B cell (primary cell): ENCODE data around the gene CMPK1. TPM values are rescaled to one million over a fixed set of nuclear protein-coding genes. Genes with fewer than 3 reads are reported as not detected.

Source experiments
- ATAC-seq: fragments of 200-7000 bp; cut with Tn5 transposase; one replicate; pipeline ENCODE4 v1.10.0; 2021; ENCODE audit warnings: low read depth, mild to moderate bottlenecking, moderate number of reproducible peaks, moderate library complexity
- CTCF ChIA-PET: fragments of 350-600 bp; sonication (Branson Sonifier 250); formaldehyde crosslinking; loops from one replicate; lab custom pipeline; 2021; ENCODE audit warnings: antibody characterized with exemption, inconsistent platforms; lab: Charles Lee
- POLR2A ChIA-PET: fragments of 350-600 bp; sonication (Branson Sonifier 250); formaldehyde crosslinking; loops from one replicate; lab custom pipeline; 2021; ENCODE audit warnings: antibody characterized with exemption; lab: Charles Lee
- DNase-seq: peaks from one replicate; pipeline ENCODE4 v3.0.0; 2013
- H2AFZ ChIP-seq: 2 replicates; pipeline ENCODE4 v1.6.1; 2012; ENCODE audit warnings: mild to moderate bottlenecking, low read depth, low read length; ENCODE audit not compliant: insufficient read depth, poor library complexity, severe bottlenecking
- H3K27ac ChIP-seq, 2 donors: 1 replicate in 1 of 2; 2 replicates in 1 of 2; pipeline ENCODE4 v1.5.1; 2012 to 2013; ENCODE audit warnings: low read length in 2 of 2, mild to moderate bottlenecking in 2 of 2, moderate library complexity in 1 of 2
- H3K27me3 ChIP-seq, 4 experiments: fragments of 200-600 bp in 1 of 4; sonication (generic) in 1 of 4; replicated peaks in 1 of 4; 1 replicate in 2 of 4; 2 replicates in 2 of 4; pipeline versions ENCODE4 v1.6.1 to v1.7.0; 2013 to 2016; ENCODE audit warnings: low read length in 3 of 4, mild to moderate bottlenecking in 2 of 4, mixed read lengths in 1 of 4, moderate library complexity in 1 of 4; ENCODE audit not compliant: insufficient read depth in 4 of 4, control insufficient read depth in 3 of 4; ENCODE audit errors: control extremely low read depth in 1 of 4
- H3K36me3 ChIP-seq, 2 experiments: replicated peaks in 1 of 2; 1 replicate in 1 of 2; 2 replicates in 1 of 2; pipeline versions ENCODE4 v1.6.1 to v1.7.1; 2013; ENCODE audit warnings: low read length in 1 of 2; ENCODE audit not compliant: insufficient read depth in 2 of 2, control insufficient read depth in 1 of 2; ENCODE audit errors: control extremely low read depth in 1 of 2, extremely low read depth in 1 of 2
- H3K4me1 ChIP-seq, 2 donors: fragments of 200-600 bp in 1 of 2; sonication (generic) in 1 of 2; 1 replicate in 1 of 2; 2 replicates in 1 of 2; pipeline versions ENCODE4 v1.5.1 to v1.6.1; 2013 to 2017; ENCODE audit warnings: low read length in 2 of 2; ENCODE audit not compliant: control insufficient read depth in 2 of 2, insufficient read depth in 2 of 2
- H3K4me2 ChIP-seq: replicated peaks from 2 replicates; pipeline ENCODE3; 2012; ENCODE audit warnings: mild to moderate bottlenecking, low read depth, low read length; ENCODE audit not compliant: poor library complexity, severe bottlenecking
- H3K4me3 ChIP-seq, 5 experiments: fragments of 200-600 bp in 1 of 5; sonication (generic) in 1 of 5; 1 replicate in 3 of 5; 2 replicates in 2 of 5; pipeline versions ENCODE4 v1.5.1 to v1.7.0; 2011 to 2016; ENCODE audit warnings: low read length in 4 of 5, mild to moderate bottlenecking in 4 of 5, low read depth in 2 of 5, control low read depth in 1 of 5, moderate library complexity in 1 of 5; ENCODE audit not compliant: insufficient read depth in 1 of 5; ENCODE audit errors: control extremely low read depth in 1 of 5, extremely low read depth in 1 of 5
- H3K79me2 ChIP-seq: fragments of 200-600 bp; sonication (generic); one replicate; pipeline ENCODE4 v1.6.0; 2016; ENCODE audit warnings: low read length; ENCODE audit not compliant: control insufficient read depth, insufficient read depth
- H3K9ac ChIP-seq: fragments of 200-600 bp; sonication (generic); 2 replicates; pipeline ENCODE4 v1.6.1; 2017; ENCODE audit warnings: mild to moderate bottlenecking, low read length, moderate library complexity
- H3K9me3 ChIP-seq, 3 donors: one replicate each; pipeline versions ENCODE4 v1.6.1 to v1.7.1; 2013; ENCODE audit warnings: low read length in 2 of 3; ENCODE audit not compliant: control insufficient read depth in 2 of 3, insufficient read depth in 1 of 3; ENCODE audit errors: control extremely low read depth in 1 of 3
- H4K20me1 ChIP-seq: 2 replicates; pipeline ENCODE4 v1.6.0; 2012; ENCODE audit warnings: mild to moderate bottlenecking, low read length; ENCODE audit not compliant: insufficient read depth, control insufficient read depth, poor library complexity, severe bottlenecking
- H3K27ac Mint-ChIP-seq: one replicate; pipeline ENCODE4 v1.8.0; 2021; ENCODE audit warnings: mixed read lengths
- H3K27me3 Mint-ChIP-seq: one replicate; pipeline ENCODE4 v1.8.0; 2021; ENCODE audit warnings: mixed read lengths
- H3K4me1 Mint-ChIP-seq: one replicate; pipeline ENCODE4 v1.8.0; 2021; ENCODE audit warnings: mixed read lengths
- H3K4me3 Mint-ChIP-seq: one replicate; pipeline ENCODE4 v1.8.0; 2021; ENCODE audit warnings: mixed read lengths
- H3K9me3 Mint-ChIP-seq: one replicate; pipeline ENCODE4 v1.8.0; 2022; ENCODE audit warnings: mixed read lengths; ENCODE audit not compliant: insufficient read depth
- CTCF ChIP-seq: fragments of 200-600 bp; IDR thresholded peaks from one replicate; pipeline ENCODE4 v1.8.0; 2022; ENCODE audit warnings: antibody characterized with exemption, mild to moderate bottlenecking
- EZH2 ChIP-seq: IDR thresholded peaks from 2 replicates; pipeline ENCODE4 v1.6.1; 2012; ENCODE audit warnings: borderline replicate concordance, low read depth, mild to moderate bottlenecking, moderate library complexity, low read length; ENCODE audit not compliant: insufficient read depth, poor library complexity, severe bottlenecking
- WGBS: methylation state at CpG from one replicate; pipeline ENCODE4 v1.1.5; 2013; ENCODE audit warnings: missing lambda C conversion rate; ENCODE audit not compliant: insufficient coverage; 5-methylcytosine and 5-hydroxymethylcytosine counted together
- intact Hi-C: fragments of 100-400 bp; cut with micrococcal nuclease; formaldehyde crosslinking; loops from one replicate; pipeline ENCODE4 v1.10.0; 2022
- polyA plus RNA-seq: library from polyadenylated mRNA; depleted of rRNA; stranded (reverse); fragments of >200 nt; gene quantifications from 2 replicates; pipeline ENCODE4 v1.2.3, GENCODE V29; 2012
- total RNA-seq, 2 donors: library from RNA; stranded (reverse); fragments of 120-200 nt in 1 of 2; gene quantifications; 1 replicate in 1 of 2; 2 replicates in 1 of 2; pipeline versions ENCODE4 v1.2.3 to v1.2.4, GENCODE V29; 2013 to 2022

Gene CMPK1
- total and polyA plus RNA-seq, 2 donors (not counting 1 experiment from before 2014, with no cell fraction given), result 16.8 to 97.4 TPM

GRCh38 chr1:47362828-47363227, 29.2 kb downstream of the CMPK1 start:
- Histone ChIP-seq H3K4me1 (no peaks in the 10 kb centered on the region), H3K79me2 (peaks cover 54% of the 10 kb centered on the region), H3K9ac (no peak overlapping the region), H3K27me3 (no peaks in the 10 kb centered on the region), H3K27ac (no peak overlapping the region), H3K9me3 (no peaks in the 10 kb centered on the region), H2AFZ (no peak overlapping the region), H4K20me1 (peaks cover 38% of the 10 kb centered on the region), H3K36me3 (peaks cover 0 to 4% of the 10 kb centered on the region in 2 experiments), H3K4me2 (no peak overlapping the region), H3K4me3 (no peak overlapping the region)
- H3K27ac Mint-ChIP-seq, result no peak overlapping the region
- H3K4me1 Mint-ChIP-seq, result no peaks in the 10 kb centered on the region
- intact Hi-C loops, result no loop called here
- H3K27me3 Mint-ChIP-seq, result no peaks in the 10 kb centered on the region
- no peak for DNase-seq
- no CpG with 5 or more reads among the region's 1 CpG for WGBS
- ATAC-seq, result no peak
- ChIA-PET POLR2A (no interaction called here), CTCF (no interaction called here)
- no peak overlapping the region for H3K4me3 Mint-ChIP-seq
- H3K9me3 Mint-ChIP-seq, result no peaks in the 10 kb centered on the region
- TF ChIP-seq CTCF, result no peak
- no peak for TF ChIP-seq EZH2

GRCh38 chr1:47367651-47368050, 34.1 kb downstream of the CMPK1 start:
- H3K4me1 ChIP-seq, result no peaks in the 10 kb centered on the region
- no peaks in the 10 kb centered on the region for H3K27me3 ChIP-seq
- H3K27ac ChIP-seq, result no peak overlapping the region
- no peak overlapping the region for H3K4me3 Mint-ChIP-seq
- POLR2A ChIA-PET, result no interaction called here
- intact Hi-C loops, result no loop called here
- H3K27me3 Mint-ChIP-seq, result no peaks in the 10 kb centered on the region
- CTCF ChIA-PET, result no interaction called here
- ATAC-seq, result no peak
- H4K20me1 ChIP-seq, result peaks cover 17% of the 10 kb centered on the region
- H2AFZ ChIP-seq, result no peak overlapping the region
- no peak overlapping the region for H3K4me3 ChIP-seq
- H3K27ac Mint-ChIP-seq, result no peak overlapping the region
- peaks cover 8 to 33% of the 10 kb centered on the region in 2 experiments for H3K36me3 ChIP-seq
- no CpG with 5 or more reads among the region's 7 CpGs for WGBS
- no peak for TF ChIP-seq EZH2
- no peak for TF ChIP-seq CTCF
- no peaks in the 10 kb centered on the region for H3K9me3 Mint-ChIP-seq
- H3K4me2 ChIP-seq, result no peak overlapping the region
- DNase-seq, result no peak
- H3K4me1 Mint-ChIP-seq, result no peaks in the 10 kb centered on the region
- no peak overlapping the region for H3K9ac ChIP-seq
- no peaks in the 10 kb centered on the region for H3K9me3 ChIP-seq
- peaks cover 13% of the 10 kb centered on the region for H3K79me2 ChIP-seq
